Endodermal cell (in vitro differentiated cells): Measurements from ENCODE around the gene ARHGAP10. TPM values are rescaled to one million over a fixed set of nuclear protein-coding genes. Genes with fewer than 3 reads are reported as not detected.

ENCODE experiments used
- DNase-seq: peaks from one replicate; pipeline ENCODE4 v3.0.0-alpha.2; 2017
- H3K27ac ChIP-seq: 2 replicates; pipeline ENCODE4 v1.5.1; 2013; ENCODE audit warnings: mild to moderate bottlenecking, low read depth, low read length, moderate library complexity
- H3K27me3 ChIP-seq: 2 replicates; pipeline ENCODE4 v1.6.1; 2013; ENCODE audit warnings: mild to moderate bottlenecking, low read length, moderate library complexity; ENCODE audit not compliant: insufficient read depth, control insufficient read depth, poor library complexity, severe bottlenecking
- H3K36me3 ChIP-seq: 2 replicates; pipeline ENCODE4 v1.7.0; 2013; ENCODE audit warnings: mild to moderate bottlenecking, low read length, moderate library complexity; ENCODE audit not compliant: control insufficient read depth, insufficient read depth
- H3K4me1 ChIP-seq: one replicate; pipeline ENCODE4 v1.7.0; 2013; ENCODE audit warnings: low read length; ENCODE audit not compliant: control insufficient read depth, insufficient read depth
- H3K4me3 ChIP-seq: 2 replicates; pipeline ENCODE4 v1.5.1; 2013; ENCODE audit warnings: mild to moderate bottlenecking, low read length, moderate library complexity
- H3K9ac ChIP-seq: 2 replicates; pipeline ENCODE4 v1.6.1; 2013; ENCODE audit warnings: mild to moderate bottlenecking, low read length, moderate library complexity; ENCODE audit not compliant: poor library complexity, severe bottlenecking; ENCODE audit errors: extremely low read depth
- H3K9me3 ChIP-seq: 2 replicates; pipeline ENCODE4 v1.6.1; 2013; ENCODE audit warnings: mild to moderate bottlenecking, low read length, moderate library complexity; ENCODE audit not compliant: control insufficient read depth
- H3K27ac Mint-ChIP-seq: 2 replicates; pipeline ENCODE4 v1.8.0; 2020; ENCODE audit warnings: mixed read lengths
- H3K27me3 Mint-ChIP-seq: 2 replicates; pipeline ENCODE4 v1.8.0; 2021; ENCODE audit warnings: mild to moderate bottlenecking, mixed read lengths; ENCODE audit not compliant: insufficient read depth
- H3K36me3 Mint-ChIP-seq: 2 replicates; pipeline ENCODE4 v1.8.0; 2020; ENCODE audit warnings: low read depth, mixed read lengths
- H3K4me1 Mint-ChIP-seq: 2 replicates; pipeline ENCODE4 v1.8.0; 2020; ENCODE audit warnings: mixed read lengths
- H3K4me3 Mint-ChIP-seq: 2 replicates; pipeline ENCODE4 v1.8.0; 2020; ENCODE audit warnings: mild to moderate bottlenecking, moderate library complexity, mixed read lengths
- H3K9me3 Mint-ChIP-seq: 2 replicates; pipeline ENCODE4 v1.8.0; 2020; ENCODE audit warnings: mild to moderate bottlenecking, mixed read lengths
- CTCF ChIP-seq: fragments of 200-600 bp; sonication (generic); conservative IDR thresholded peaks from 2 replicates; pipeline ENCODE4 v1.5.0; 2021; ENCODE audit warnings: antibody characterized with exemption, mild to moderate bottlenecking
- whole genome bisulfite sequencing, 2 experiments: methylation state at CpG; one replicate each; pipeline versions ENCODE4 v1.1.5 to v1.1.7; 2013; ENCODE audit warnings: missing lambda C conversion rate in 2 of 2, mixed read lengths in 1 of 2; ENCODE audit not compliant: insufficient coverage in 1 of 2, insufficient read length in 1 of 2; 5-methylcytosine and 5-hydroxymethylcytosine counted together
- total RNA-seq, 2 donors: library from RNA; stranded (reverse); fragmentation: NEBNext Ultra II Directional in 1 of 2; extraction: Animal tissue kit (Norgen Biotek cat#: 25700) in 1 of 2; gene quantifications; 2 replicates in 1 of 2; 3 replicates in 1 of 2; pipeline ENCODE4 v1.2.1, GENCODE V29; 2021

The ARHGAP10 gene
- total RNA-seq, 2 donors from 2014 or later = 9.1 to 11.8 TPM

GRCh38 chr4:147848634-147849033 lies 116.7 kb downstream of the ARHGAP10 start:
- no peaks in the 10 kb centered on the region for H3K27me3 Mint-ChIP-seq
- H3K9ac ChIP-seq = no peak overlapping the region
- peaks cover 7% of the 10 kb centered on the region for H3K9me3 Mint-ChIP-seq
- no peak overlapping the region for H3K27ac Mint-ChIP-seq
- H3K9me3 ChIP-seq = no peaks in the 10 kb centered on the region
- H3K4me3 ChIP-seq = no peak overlapping the region
- H3K27me3 ChIP-seq = no peaks in the 10 kb centered on the region
- H3K4me3 Mint-ChIP-seq = no peak overlapping the region
- WGBS, 2 experiments = 93% methylated on average over 2 of the region's 2 CpGs; no CpG with 5 or more reads in 1 of the 2 experiments
- no peak for DNase-seq
- H3K36me3 ChIP-seq = no peaks in the 10 kb centered on the region
- H3K27ac ChIP-seq = no peak overlapping the region
- H3K4me1 Mint-ChIP-seq = peaks cover 2% of the 10 kb centered on the region
- H3K4me1 ChIP-seq = peaks cover 4% of the 10 kb centered on the region
- no peak for TF ChIP-seq CTCF
- H3K36me3 Mint-ChIP-seq = peaks cover 11% of the 10 kb centered on the region

- H3K4me1 ChIP-seq = peaks cover 4% of the 10 kb centered on the region
- Mint-ChIP-seq H3K36me3 (peaks cover 11% of the 10 kb centered on the region), H3K4me1 (peaks cover 14% of the 10 kb centered on the region), H3K27me3 (no peaks in the 10 kb centered on the region), H3K4me3 (no peak overlapping the region), H3K27ac (no peak overlapping the region), H3K9me3 (peaks cover 7% of the 10 kb centered on the region)
- H3K27me3 ChIP-seq = no peaks in the 10 kb centered on the region
- H3K9me3 ChIP-seq = no peaks in the 10 kb centered on the region
- no peak for TF ChIP-seq CTCF
- DNase-seq = no peak
- no peak overlapping the region for H3K27ac ChIP-seq
- H3K36me3 ChIP-seq = no peaks in the 10 kb centered on the region
- H3K4me3 ChIP-seq = no peak overlapping the region
- no peak overlapping the region for H3K9ac ChIP-seq
- WGBS, 2 experiments = 76 to 92% methylated on average over 2 of the region's 2 CpGs
Observed at GRCh38 chr4:147851135-147851534, 119.2 kb downstream of the ARHGAP10 start.

- peaks cover 12% of the 10 kb centered on the region for H3K4me1 Mint-ChIP-seq
- no peaks in the 10 kb centered on the region for H3K27me3 ChIP-seq
- no peaks in the 10 kb centered on the region for H3K9me3 ChIP-seq
- DNase-seq = no peak
- H3K27me3 Mint-ChIP-seq = no peaks in the 10 kb centered on the region
- H3K9ac ChIP-seq = no peak overlapping the region
- no peak for TF ChIP-seq CTCF
- 83 to 100% methylated on average over 1 of the region's 2 CpGs for WGBS, 2 experiments
- H3K36me3 ChIP-seq = no peaks in the 10 kb centered on the region
- H3K9me3 Mint-ChIP-seq = peaks cover 7% of the 10 kb centered on the region
- peaks cover 11% of the 10 kb centered on the region for H3K36me3 Mint-ChIP-seq
- H3K27ac Mint-ChIP-seq = no peak overlapping the region
- H3K4me1 ChIP-seq = no peaks in the 10 kb centered on the region
- no peak overlapping the region for H3K4me3 Mint-ChIP-seq
- no peak overlapping the region for H3K27ac ChIP-seq
- no peak overlapping the region for H3K4me3 ChIP-seq
Observed at GRCh38 chr4:147853706-147854105, 121.8 kb downstream of the ARHGAP10 start.
